GM12874 (cell line): Measurements from ENCODE around the gene UAP1L1.

Experiments
- TF ChIP-seq, protein P1 (sequence below): IDR thresholded peaks from 2 replicates; pipeline ENCODE4 v1.5.1; 2011; ENCODE audit warnings: low read depth, mild to moderate bottlenecking, control low read depth, low read length, moderate library complexity; ENCODE audit not compliant: insufficient read depth

Gene UAP1L1, protein sequence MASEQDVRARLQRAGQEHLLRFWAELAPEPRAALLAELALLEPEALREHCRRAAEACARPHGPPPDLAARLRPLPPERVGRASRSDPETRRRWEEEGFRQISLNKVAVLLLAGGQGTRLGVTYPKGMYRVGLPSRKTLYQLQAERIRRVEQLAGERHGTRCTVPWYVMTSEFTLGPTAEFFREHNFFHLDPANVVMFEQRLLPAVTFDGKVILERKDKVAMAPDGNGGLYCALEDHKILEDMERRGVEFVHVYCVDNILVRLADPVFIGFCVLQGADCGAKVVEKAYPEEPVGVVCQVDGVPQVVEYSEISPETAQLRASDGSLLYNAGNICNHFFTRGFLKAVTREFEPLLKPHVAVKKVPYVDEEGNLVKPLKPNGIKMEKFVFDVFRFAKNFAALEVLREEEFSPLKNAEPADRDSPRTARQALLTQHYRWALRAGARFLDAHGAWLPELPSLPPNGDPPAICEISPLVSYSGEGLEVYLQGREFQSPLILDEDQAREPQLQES

DNA sequence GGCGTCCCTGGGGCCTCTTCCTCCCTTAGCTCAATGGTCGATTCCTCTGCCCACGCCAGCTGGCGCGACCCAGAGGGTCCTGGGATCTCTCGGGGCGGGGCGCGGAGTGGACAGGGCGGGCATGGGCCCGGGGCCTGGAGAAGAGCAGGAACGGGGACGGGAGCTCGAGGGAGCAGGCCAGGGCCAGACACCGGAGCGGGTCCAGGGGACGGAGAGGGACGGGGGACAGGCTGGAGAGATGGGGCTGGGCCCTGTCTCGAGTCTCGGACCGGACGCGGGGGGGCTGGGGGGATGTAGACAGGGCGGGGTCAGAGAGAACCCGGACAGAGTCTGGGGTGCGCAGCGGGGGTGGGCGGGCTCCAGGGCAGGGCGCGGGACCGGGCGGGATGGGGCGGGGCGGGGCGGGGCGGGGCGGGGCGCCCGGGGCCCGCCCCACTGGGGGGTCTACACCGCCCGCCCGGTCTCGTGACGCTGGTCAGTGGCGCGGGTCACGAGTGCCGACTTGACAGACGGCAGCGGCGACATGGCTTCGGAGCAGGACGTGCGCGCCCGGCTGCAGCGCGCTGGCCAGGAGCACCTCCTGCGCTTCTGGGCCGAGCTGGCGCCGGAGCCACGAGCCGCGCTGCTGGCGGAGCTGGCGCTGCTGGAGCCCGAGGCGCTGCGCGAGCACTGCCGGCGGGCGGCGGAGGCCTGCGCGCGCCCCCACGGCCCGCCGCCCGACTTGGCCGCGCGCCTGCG is at the start of gene UAP1L1:
UAP1L1 (plus strand) TSS at position 508 of the 738 bp plus-strand sequence; CDS start at position 524, 16 bp downstream.
- TF ChIP-seq, protein P1, sequence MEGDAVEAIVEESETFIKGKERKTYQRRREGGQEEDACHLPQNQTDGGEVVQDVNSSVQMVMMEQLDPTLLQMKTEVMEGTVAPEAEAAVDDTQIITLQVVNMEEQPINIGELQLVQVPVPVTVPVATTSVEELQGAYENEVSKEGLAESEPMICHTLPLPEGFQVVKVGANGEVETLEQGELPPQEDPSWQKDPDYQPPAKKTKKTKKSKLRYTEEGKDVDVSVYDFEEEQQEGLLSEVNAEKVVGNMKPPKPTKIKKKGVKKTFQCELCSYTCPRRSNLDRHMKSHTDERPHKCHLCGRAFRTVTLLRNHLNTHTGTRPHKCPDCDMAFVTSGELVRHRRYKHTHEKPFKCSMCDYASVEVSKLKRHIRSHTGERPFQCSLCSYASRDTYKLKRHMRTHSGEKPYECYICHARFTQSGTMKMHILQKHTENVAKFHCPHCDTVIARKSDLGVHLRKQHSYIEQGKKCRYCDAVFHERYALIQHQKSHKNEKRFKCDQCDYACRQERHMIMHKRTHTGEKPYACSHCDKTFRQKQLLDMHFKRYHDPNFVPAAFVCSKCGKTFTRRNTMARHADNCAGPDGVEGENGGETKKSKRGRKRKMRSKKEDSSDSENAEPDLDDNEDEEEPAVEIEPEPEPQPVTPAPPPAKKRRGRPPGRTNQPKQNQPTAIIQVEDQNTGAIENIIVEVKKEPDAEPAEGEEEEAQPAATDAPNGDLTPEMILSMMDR, result no peak

DNA sequence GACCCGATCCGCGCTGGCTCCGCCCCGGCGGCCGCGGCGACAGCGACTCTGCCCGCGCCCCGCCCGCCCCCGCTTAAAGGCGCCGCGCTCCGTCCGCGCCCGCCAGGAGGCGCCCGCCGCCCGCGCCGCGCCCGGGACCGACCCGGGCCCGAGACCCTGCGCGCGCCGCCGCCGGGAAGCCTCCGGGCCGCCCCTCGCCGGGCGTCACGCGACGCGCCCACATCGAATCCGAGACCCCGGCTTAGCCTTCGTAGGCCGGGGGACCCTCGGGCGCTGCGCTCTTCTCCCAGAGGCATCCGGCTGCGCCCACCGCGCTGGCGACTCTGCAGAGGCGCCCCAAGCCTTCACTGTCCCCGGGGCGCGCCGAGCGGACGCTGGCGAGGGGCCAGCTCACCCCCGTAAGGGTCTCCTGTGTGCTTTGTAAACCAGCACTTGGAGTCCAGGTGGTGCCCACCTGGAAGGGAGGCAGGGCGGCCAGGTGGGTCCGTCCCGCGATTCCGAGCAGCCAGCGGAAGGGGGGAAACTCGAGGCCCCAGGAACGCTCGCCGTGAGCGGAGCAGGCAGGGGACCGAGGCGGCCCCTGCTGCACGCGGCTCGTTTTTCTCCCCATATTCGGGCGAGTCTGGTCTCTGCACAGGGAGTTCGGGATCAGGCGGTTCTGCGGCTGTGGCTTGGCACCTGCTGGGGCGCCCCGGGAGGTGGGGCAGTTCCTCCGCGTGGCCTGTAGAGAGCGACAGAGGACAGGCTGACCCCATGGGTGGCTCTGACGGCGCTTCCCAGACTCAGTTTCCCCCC is 48.9 kb upstream of the UAP1L1 start:
- TF ChIP-seq, protein P1, result peak; percentile 85

DNA sequence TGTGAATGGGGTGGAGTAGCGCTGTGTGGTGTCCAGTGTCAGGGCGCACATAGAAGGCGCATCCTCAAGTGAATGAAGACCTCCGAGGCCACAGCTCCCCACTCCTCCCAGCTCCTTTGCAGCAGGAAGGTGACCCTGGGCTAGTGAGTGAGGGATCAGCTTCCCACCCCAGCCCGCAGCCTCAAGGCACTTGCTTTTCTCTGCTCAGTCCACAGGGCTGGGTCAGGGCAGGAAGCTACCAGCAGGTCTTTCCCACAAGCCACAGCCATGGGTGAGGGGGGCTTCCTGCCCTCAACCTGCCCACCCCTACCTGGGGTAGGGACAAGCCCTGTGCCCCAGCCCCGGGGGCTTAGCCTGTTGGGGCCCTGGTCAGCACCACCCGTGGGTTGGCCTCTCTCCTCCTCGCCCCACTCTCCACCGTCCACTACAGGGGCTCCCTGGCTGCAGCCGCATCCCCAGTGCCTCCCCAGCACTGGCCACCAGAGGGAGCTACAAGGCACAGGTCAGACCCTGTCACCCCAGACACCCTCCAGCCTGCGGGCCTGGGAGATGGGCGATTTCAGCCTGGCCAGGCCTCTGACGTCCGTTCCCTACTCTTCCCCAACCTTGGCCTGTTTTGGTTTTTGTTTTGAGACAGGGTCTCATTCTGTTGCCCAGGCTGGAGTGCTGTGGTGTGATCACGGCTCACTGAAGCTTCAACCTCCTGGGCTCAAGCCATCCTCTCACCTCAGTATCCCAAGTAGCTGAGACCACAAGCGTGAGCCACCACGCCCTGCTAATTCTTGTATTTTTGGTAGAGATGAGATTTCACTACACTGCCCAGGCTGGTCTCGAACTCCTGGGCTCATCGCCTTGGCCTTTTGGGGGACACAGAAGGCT is 48.0 kb upstream of the UAP1L1 start:
- TF ChIP-seq, protein P1, result peak; percentile 97

DNA sequence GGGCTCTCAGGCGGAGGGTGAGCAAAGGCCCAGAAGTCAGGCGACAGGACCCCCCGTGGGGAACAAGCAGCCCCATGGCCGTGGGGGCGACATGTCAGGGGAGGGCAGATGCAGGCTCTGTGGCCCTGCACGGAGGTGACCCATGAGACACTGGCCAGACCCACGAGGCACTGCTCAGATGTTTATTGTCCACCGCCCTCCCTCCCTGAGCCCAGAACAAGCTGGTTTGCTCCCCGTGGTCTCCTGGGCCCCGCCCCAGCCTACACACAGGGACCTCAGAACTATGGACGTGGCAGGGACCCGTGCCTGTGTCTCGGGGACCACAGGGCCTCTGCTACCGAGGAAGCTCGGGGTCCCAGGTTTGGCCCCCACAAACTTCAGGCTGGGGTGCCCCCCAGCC is 47.3 kb upstream of the UAP1L1 start:
- TF ChIP-seq, protein P1, result no peak

DNA sequence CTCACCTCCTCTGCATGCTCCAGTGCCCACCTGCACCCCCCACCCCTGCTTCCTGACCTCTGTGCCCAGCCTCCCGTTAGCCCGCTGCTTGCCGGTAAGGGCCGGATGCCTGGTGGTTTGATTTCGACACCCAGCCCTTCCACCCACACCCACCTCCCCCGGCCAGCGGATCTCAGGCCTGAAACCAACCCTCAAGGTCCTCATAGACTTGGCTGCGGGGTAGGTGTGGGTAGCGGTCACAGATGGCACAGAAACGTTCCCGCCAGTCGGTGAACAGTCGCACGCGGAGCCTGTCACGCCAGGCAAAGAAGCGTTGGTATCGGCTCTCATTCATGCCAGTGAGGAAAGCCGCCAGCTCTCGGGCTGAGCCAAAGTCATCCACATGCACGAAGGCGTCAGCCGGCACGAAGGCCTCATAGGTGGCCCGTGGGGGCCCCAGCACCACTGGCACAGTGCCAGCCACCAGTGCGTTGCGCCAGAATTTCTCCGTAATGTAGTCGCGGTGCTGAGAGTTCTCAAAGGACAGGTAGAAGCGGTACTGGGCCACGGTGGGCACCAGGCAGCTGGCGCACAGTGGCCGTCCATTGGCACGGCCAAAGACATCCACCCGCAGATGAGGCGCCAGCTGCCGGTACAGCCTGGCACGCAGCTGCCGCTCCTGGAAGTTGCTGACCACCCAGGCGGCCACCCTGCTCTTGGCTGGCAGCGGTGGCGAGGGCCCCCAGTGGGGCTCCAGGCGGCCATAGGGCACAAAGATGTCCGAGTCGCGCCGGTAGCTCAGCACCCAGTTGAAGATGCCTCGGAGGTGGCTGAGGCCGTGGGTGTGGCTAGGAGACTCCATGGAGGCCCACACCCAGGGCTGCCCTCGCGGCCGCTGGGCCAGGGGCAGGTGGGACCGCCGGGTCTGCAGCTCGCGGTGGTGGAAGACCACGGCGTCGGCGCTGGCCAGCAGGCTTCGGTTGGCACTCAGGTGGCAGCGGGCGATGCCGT is 46.5 kb upstream of the UAP1L1 start:
- TF ChIP-seq, protein P1, result no peak
